ENCODE measurements around the gene GJD3.

The GJD3 gene

DNA sequence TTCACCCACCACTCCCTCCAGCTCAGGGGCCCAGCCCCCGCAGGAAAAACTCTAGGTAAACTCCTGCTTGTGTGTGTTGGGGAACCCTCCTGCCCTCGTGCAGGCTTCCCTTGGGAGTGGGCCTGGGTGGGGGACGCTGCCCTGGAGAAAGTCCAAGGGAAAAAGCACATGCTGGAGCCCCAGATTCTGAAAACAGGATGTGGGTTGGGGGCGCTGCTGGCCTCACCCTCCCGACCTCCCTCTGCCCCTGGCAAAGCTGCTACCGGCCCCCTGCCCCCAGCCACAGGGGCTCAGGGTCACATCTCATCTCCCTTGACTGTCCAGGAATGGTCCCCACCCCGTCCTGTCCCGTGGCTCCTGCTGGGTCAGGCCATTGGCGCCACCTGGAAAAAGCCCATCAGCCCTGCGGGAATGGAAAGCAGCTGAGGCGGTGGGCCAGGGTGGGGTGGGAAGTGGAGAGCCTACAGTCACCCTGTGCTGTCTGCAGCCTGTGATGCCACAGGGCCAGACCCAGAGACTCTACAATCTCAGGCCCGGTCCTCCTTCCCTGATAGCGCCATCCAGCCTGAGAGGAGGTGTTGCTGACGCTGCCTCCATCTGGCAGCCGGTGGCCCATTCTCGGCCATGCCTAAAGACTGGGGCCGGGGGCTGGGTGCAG, 2.5 kb upstream of the GJD3 start:
- no peak for DNase-seq

DNA sequence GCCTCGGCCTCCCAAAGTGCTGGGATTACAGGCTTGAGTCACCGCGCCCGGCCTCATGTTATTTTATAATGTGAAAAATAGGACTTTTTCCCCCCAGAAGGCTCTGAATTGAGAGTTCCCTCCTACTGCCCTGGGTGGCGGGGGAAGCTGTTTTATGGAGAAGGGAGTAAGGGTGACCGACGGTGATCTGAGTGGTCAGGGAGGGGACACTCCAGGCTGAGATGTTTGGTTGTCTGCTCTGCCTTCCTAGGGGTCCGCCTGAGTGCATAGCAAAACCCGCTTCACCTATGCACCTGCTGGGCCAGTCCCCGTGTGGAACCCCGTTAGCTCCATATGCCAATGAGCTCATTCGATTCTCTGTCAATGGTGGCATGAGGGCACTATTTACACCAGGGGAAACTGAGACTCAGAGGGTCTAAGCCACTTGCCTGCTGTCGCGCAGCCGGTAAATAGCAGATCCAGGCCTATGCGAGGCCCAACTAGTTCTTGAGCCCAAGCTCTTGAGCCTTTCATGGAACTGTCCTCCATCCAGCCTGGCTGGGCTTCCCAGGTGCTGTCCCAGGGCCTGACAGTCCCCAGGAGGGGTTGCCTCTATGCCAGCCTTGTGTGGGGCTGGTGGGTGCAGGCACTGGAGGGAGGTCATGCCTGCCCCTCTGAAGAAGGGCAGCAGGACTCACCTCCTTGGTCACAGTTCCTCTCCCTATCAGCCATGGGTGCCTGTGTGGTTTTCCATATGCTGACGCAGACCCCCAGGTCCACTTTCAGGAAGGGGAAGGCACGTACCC, 1.7 kb upstream of the GJD3 start:
- no peak for DNase-seq

DNA sequence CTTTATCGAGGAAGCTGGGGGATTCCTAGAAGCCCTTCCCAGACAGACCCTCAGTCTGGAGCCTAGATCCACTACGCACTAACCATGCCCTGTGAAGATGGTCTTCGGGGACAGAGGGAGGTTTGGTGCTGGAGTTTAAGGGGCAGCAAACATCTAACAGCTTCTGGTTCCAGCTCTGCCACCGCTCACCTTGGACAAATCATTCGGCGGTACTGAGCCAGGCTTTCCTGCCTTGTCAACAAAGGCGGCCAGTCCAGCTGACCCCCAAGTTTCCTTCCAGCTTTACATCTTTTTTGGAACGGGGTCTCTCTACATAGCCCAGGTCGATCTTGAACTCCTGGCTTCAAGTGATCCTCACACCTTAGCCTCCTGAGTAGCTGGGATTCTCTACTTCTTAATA, 369 bp upstream of the GJD3 start:
- DNase-seq, result no peak

DNA sequence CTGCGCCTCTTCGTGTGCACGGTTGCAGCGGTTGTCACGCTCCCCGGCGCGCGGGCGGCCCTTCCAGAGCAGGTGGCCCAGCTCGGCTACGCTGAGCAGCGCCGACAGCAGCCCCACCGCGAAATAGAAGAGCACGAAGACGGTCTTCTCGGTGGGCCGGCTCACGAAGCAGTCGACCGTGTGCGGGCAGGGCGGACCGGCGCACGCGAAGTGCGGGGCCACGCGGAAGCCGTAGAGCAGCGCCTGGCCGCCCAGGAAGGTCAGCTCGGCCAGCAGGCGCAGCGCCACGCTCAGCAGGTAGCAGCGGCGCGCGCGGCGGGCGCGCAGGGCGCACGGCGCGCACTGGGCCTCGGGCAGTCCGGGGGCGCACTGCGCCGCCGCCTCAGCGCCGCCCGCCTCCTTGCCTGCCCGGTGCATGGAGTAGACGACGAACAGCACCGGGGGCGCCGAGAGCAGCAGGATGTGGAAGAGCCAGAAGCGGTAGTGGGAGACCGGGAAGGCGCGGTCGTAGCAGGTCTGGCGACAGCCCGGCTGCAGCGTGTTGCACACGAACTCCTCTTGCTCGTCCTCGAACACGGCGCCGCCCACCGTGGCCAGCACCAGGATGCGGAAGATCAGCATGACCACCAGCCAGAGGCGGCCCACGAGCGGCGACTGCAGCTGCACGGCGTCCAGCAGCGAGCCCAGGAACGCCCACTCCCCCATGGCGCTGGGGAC, 1.3 kb downstream of the GJD3 start:
- DNase-seq, result peak; percentile 37

DNA sequence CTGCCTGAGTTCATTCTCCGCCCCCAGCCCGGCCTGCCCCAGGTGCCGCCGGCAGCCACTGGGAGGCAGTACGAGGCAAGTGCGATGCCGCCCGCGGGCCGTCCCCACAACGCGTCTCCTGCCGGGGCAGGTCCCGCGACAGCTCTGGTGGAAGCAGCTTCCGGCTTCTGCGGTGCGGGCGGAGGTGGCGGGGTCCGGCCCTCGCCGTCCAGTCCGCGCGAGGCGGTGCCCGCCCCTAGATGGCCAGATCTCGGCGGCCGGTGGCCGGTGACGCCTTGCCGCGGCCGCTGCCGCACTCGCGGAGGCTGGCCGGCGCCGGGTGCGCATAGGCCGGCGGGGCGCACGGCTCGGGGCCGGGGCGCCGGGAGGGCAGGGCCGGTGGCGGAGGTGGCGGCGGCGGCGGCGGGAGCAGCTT, 1.8 kb downstream of the GJD3 start:
- DNase-seq, result peak; percentile 62

DNA sequence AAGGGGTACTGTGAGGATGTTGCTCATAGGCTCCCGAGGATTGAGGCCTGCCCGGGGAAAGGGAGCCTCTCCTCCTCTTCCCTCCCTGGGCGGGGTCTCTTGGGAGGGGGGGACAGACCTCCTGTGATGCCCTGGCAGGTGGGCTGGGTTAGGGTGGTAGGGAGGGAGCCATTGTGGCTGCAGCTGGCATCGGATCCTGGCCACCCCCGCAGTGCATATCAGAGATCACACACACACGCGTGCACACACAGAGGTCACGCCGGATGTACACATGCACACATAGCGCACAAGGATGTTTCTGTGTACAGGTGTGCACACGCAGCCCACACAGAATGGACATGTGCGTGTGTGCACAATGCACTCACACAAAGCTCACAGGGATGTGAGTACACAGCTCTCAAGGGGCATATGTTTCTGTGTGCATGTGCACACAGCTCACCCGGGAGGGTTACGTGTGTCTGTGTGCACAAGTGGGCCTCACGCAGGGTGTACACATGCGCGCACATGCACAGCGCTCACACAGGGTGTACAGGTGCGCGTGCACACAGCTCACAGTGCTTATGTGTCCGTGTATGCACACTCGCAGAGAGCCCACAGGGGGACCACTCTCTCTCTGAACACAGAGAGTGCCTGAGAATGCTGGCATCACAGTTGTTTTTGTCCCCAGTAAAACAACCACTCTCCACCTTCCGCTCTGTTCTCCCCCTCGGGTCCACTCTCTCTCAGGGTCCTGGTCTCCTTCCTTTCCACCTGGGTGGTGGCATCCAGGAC, 2.4 kb downstream of the GJD3 start:
- no peak for DNase-seq

DNA sequence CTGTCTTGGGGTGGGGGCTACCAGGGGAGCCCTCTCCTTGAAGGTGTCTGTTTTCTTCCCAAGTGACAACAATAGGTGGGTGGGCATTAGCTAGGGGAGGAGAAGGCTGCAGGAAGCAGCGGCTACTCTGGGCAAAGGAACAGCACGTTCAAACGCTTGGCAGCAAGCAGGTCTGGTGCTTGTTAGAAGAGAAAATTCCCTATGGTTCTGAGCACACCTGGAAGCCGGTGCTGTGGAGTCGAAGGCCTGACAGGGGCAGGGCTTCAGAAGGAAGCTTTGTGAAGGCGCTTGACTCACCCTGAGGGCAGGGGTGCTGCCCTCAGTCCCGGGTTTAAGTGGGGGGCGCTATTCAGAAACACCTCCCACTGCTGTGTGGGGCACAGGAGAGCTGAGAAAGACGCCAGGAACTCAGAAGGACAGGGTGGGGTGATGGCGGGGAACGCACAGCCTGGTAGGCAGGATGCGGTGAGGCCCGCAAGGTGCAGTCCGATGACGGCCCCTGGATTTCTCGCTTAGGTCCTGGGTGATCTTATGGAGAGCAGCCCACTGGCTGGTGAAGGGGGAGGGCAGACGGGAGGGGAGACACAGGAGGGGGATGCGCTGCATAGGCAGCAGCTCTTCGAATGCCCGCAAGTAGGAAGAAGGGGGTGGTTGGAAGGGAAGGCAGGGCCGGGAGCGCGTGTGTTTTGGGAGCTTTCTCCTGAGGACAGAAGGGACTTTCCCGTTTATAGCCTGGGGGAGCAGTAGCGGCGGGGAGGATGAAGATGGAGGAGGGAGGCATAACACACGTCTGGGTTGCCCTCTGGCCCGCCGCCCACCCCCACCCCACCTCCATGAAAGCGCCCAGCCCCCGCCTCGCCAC, 3.2 kb downstream of the GJD3 start:
- no peak for DNase-seq

DNA sequence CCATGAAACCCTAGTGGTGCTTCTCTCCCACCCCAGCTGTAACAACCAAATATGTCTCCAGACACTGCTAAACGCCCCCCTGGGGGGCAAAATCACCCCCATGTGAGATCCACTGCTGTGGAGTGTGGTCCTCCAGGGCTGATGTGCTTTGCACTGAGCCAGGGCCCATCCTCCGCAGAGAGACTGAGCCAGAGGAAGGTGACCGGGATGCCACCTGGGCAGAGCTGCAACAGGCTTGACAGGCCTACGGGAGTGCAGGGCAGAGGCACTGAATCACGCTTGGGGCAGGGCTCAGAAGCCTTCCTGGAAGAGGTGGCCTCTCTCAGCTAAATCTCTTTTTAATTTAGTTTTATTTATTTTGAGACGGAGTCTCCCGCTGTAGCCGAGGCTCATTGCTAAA, 4.4 kb downstream of the GJD3 start:
- no peak for DNase-seq

DNA sequence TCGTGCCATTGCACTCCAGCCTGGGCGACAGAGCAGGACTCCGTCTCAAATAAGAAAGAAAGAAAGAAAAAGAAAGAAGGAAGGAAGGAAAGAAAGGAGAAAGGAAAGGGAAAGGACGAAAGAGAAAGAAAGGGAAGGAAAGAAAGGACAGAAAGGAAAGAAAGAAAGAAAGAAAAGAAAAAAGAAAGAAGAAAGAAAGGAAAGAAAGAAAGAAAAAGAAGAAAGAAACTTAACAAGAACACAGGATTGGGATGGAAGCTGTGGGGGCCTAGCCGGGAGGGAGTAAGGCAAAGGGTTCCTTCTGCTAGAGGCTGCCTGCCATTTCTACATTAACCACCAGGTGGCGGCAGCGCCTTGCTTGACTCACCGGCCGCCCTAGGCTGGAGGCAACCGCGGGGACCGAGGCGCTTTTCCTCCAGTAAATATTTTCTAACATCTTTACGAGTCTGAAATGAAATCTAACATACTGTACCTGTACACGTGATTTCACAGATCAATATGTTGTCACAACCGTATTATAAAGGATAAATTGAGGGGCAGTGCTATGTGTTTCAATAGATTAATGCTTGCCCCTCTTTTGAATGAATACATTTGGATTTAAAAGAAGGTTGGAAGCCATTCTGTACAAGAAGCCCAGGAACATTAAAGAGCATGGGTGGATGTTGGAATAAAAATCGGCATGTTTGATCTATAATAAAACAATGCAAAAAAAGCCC, 6.1 kb downstream of the GJD3 start:
- DNase-seq, result peak; percentile 76

DNA sequence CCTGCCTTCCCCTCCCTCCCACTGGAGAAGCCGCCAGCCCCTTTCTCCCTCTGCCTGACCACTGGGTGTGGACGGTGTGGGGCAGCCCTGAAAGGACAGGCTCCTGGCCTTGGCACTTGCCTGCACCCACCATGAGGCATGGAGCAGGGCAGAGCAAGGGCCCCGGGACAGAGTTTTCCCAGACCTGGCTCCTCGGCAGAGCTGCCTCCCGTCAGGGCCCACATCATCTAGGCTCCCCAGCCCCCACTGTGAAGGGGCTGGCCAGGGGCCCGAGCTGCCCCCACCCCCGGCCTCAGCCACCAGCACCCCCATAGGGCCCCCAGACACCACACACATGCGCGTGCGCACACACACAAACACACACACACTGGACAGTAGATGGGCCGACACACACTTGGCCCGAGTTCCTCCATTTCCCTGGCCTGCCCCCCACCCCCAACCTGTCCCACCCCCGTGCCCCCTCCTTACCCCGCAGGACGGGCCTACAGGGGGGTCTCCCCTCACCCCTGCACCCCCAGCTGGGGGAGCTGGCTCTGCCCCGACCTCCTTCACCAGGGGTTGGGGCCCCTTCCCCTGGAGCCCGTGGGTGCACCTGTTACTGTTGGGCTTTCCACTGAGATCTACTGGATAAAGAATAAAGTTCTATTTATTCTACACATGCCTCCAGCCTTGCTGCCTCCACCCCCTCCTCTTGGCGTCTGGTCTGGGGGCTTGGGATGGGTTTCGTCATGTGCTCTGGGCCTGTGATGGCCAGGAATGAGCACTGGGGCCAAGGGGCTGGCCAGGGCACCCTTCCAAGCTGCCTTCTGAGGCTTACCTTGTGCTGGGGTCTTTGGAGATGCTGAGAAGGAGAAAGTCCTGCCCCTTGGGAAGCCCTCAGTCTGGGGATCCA, 7.3 kb downstream of the GJD3 start:
- no peak for DNase-seq

DNA sequence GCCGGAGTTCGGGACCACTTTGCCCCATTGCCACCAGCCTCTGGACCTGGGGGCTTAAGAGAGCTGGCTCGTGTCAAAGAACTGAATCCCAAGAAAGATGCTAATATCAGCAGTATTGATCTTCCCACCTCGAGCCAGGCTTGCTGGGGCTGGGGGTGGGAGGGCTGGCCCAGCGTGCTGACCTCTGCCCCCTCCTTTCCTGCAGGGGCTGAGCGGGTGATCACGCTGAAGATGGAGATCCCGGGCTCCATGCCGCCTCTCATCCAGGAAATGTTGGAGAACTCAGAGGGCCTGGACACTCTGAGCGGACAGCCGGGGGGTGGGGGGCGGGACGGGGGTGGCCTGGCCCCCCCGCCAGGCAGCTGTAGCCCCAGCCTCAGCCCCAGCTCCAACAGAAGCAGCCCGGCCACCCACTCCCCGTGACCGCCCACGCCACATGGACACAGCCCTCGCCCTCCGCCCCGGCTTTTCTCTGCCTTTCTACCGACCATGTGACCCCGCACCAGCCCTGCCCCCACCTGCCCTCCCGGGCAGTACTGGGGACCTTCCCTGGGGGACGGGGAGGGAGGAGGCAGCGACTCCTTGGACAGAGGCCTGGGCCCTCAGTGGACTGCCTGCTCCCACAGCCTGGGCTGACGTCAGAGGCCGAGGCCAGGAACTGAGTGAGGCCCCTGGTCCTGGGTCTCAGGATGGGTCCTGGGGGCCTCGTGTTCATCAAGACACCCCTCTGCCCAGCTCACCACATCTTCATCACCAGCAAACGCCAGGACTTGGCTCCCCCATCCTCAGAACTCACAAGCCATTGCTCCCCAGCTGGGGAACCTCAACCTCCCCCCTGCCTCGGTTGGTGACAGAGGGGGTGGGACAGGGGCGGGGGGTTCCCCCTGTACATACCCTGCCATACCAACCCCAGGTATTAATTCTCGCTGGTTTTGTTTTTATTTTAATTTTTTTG, 8.5 kb downstream of the GJD3 start:
- DNase-seq, result no peak

DNA sequence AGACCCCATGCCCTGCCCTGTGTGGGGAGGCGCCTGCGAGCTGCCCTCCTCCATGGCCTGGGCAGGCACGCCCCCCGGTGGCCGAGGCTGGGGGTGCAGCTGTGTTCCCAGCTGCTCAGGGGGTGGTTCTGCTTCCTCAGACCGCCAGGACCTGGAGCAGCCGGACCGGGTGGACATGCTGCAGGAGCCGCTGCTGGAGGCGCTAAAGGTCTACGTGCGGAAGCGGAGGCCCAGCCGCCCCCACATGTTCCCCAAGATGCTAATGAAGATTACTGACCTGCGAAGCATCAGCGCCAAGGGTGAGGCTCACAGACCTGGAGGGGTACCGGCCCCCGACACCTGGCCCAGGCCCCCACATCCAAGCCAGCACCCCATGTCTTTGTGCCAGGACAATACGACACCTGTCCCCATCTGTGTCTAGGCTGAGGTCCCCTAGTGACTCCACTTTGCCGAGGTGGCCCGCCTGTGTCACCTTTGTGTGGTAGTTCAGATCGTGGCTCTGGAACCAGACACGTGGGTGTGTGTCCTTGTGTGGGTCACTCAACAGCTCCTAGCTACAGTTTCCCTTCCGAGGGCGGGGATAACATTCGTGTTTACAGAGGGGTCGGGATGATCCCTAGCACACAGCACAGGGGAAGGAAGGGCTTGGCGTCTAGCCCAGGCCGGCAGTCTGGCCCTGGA, 9.3 kb downstream of the GJD3 start:
- DNase-seq, result peak; percentile 21

DNA sequence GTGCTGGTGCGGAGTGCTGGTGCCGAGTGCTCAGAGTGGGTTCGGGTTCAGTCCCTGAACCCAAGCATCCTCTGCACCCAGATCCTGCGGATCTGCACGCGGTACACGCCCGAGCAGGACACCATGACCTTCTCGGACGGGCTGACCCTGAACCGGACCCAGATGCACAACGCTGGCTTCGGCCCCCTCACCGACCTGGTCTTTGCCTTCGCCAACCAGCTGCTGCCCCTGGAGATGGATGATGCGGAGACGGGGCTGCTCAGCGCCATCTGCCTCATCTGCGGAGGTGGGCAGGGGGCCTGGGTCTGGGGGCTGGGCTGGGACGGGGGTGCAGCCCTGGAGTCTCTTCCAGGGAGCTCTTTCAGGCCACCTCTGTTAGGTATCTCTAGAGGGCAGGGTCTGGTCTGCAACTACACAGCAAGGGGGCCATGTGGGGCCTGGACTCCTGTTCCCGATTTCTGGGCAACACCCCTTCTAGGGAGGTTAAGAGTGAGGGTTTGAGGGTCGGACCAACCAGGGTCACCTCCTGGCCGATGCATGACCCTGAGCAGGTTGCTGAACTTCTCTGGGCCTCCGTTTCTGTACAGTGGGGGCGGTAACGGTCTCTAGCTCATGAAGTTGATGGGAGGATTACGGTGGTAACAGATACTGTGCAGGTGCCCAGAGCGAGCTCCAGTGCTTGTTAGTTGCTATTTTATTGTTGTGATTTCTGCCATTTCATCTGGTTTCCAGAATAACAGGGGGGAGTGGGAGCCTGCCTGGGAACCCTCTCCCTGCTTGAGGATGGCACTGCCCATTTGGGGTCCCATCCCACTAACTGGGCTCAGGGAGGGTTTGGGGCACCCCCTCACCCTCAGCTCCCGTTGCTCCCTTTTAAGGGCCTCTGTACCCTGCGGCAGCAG, 10.1 kb downstream of the GJD3 start:
- no peak for DNase-seq

DNA sequence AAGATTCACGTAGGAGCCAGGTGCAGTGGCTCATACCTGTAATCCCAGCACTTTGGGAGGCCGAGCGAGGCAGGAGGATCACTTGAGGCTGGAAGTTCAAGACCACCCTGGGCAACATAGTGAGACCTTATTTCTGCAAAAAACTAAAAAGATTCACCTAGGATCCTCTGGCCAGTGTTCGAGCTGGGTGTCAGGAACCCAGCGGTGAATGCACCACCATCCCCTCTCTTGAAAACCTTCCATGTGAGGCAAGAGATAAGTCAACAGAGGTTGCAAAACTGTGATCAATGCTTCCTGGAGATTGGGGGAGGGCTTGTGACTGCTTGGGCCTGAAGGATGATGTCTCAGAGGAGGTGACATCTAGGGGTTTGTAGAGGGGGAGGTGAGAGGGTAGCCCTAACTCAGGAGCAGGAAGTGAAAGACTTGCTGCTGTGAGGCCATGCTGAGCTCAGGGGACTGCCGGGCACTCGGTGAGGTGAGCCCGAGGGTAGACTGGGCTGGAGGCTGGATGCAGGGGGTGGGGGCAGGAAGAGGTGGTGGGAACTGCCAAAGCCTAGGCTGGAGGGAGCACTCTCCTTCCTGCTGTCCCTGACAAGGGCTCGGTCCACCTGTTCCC, 11.7 kb downstream of the GJD3 start:
- DNase-seq, result no peak

DNA sequence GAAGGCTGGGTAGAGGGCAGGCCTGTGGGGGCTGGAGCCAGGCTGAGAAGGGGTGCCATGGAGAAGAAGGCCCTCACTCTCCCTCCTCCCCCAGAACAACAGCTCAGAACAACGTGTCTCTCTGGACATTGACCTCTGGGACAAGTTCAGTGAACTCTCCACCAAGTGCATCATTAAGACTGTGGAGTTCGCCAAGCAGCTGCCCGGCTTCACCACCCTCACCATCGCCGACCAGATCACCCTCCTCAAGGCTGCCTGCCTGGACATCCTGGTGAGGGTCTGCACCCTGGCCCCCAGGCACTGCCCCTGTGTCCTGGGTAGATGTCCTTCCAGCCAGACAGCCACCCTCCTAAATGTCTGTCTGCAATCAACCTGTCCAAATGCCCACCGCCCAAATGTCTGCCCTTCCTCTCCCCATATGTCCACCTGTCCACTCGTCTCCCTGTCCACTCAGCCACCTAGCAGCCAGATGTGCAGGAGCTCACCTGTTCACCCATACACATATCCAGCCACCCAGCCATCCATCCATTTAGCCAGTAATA, 12.2 kb downstream of the GJD3 start:
- DNase-seq, result no peak

DNA sequence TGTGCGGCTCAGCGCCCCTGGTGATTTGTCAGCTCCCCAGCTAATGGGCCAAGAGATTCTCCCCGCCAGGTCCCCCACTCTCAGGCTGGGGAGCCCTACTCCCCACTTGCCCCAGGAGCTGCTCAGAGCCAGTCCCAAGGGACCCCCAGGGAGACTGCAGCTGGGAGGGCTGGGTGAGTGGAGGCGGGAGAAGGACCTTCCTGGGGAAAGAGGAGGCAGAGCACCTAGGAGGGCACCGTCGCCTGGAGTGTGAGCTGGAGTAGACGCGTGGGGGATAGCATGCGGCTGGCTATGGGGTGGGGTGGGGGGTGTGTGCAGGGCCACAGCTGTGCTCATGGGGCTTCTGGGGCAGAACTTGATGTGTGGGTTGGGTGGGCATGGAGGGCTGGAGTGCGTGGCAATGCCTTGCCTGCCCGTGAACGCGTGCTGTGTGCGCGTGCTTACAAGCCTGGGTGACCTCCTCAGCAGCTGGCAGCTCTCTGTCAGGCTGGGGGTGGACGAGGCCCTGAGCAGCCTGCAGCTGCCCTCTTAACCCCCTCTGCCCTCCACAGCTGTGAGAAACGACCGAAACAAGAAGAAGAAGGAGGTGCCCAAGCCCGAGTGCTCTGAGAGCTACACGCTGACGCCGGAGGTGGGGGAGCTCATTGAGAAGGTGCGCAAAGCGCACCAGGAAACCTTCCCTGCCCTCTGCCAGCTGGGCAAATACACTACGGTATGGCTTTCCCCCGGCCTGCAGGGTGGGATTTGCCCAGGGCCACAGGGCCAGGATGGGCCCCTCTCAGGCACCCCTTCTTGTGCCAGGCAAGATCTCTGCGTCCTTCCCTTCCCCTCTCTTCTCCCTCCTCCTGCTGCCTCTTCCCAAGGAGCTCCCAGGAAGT, 12.9 kb downstream of the GJD3 start:
- peak; percentile 49 for DNase-seq

Measured in NCI-H2171 treated with DMSO at 0.1 percent for 48 hours (cell line).